Measurements from ENCODE around the gene INHBB.
"Not testable (repeated sequence)": the region's sequence is repeated elsewhere in the genome, so short reads cannot be mapped to it uniquely, and the experiment has no call there.

INHBB gene

DNA sequence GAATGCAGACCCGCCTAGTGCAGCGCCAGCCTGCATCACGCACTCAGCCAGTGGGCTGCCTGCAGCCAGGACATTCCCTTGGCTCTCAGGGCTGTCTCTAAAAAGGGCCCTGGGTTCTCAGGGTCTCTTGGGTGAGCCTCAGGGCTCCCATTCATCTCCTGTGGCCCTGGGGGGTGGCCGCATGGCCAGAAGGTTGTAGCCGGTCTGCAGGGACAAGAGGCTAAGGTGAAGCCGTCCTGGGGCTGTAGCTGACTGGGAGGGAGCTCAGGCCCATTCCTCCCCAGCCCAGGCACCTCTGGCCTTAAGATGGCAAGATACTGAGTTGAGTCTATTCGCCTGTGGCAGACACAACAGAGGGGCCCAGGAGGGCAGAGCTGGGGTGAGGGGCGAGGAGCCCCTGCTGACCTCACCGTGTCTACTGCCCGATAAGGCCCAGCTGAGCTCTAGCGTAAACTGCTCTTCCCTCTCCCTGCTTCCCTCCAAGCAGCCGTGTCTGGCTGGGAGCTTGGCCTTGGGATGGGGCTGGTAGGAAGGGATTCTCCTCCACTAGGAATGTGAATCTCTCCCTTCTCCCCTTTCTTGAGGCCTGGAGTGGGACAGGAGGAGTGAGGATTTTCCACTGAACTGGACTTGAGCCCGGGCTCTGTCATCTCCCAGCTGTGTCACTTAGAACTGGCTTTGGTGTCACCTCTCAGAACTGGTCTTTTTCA is 37.9 kb downstream of the INHBB start:
- no peak for DNase-seq

DNA sequence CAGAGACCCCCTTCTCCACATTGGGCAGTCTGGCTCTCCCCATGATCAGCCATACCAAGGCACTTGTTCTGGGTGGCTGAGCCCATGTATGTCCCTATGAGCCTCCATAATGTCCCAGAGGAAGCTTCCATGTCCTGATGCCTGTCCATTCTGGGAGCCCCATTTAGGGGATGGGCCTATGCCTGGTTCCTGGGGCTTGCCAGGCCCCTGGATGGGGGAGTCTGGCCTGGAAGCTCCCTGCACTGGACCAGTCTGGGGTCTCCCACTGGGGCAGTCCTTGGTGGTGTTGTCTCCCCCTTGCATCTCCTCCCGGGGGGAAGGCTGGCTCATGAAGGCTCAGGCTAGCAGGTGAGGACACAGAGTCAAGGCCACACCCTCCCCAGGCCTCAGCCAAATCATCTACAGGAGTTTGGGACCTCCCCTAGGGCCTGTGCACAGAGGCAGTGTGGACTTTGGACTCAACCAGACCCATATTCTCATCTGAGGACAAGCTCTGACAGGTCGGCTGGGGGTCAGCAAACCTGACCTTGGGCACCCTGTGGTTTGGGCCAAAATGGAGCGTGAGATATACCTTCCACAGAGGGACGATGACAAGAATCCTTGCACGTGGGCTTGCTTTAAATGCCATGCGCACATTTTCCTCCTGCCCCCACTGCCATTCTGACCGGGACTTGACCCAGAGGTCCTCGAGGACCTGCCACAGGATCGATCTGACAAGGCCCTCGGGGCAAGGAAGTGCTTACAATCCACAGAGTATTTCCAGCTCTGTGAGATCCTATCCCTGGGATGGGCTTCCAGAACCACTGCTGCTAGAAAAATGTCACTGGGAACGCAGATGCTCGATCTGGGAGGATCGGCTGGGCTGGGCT is 38.8 kb downstream of the INHBB start:
- no peak for DNase-seq

DNA sequence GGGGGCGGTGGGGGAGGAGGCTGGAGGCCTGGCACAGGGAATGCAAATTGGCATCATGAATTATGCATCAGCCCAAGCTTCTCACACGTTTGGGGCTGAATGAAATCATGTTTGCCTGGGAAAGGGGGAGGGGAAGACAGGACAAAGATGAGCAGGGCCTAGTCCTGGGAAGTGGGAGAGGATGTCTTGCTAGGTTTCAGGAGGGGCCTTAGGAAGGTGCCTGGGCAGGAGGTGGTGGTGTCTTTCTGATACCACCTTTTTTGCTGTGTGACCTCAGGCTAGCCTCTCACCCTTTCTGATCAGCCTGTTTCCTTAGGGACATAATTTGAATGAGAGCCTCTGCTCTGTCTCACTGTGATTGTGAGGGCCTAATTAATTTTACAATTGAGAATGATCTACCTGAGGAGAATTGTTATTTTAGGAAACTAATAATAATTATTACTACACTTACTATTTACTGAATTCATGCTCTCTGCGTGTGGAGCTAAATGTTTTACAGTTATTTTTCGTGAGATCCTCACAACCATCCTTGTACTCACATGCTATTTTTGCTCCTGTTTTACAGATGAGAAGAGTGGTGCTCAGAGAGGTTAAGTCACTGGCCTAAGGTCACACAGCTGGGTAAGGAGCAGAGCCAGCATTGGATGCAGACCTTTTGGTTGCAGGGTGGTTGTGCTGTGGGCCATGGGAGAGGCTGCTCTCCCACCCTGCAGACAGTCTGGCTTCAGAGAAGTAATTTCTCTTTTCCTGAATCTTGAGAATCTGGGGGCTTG is 39.6 kb downstream of the INHBB start:
- no peak for DNase-seq

GRCh38 chr2:120388222-120389035 is 42.5 kb downstream of the INHBB start:
- DNase-seq: no peak

DNA sequence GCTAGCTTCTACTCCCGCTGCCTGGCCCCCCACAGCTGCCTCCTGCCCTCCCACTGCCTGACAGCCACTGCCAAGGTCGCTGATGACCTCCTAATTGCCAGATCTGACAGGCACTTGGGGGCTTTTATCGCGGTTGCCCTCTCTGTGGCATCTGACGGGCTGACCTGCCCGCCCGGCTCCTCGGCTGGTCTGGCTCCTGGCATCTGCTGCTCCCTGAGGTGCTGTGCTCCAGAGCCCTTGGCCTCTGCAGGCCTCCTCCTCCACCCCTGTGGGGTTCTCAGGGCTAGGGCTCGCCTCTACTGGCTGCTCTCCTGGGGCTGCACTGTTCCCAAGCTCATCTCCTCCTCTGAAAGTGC is 43.1 kb downstream of the INHBB start:
- no peak for DNase-seq

DNA sequence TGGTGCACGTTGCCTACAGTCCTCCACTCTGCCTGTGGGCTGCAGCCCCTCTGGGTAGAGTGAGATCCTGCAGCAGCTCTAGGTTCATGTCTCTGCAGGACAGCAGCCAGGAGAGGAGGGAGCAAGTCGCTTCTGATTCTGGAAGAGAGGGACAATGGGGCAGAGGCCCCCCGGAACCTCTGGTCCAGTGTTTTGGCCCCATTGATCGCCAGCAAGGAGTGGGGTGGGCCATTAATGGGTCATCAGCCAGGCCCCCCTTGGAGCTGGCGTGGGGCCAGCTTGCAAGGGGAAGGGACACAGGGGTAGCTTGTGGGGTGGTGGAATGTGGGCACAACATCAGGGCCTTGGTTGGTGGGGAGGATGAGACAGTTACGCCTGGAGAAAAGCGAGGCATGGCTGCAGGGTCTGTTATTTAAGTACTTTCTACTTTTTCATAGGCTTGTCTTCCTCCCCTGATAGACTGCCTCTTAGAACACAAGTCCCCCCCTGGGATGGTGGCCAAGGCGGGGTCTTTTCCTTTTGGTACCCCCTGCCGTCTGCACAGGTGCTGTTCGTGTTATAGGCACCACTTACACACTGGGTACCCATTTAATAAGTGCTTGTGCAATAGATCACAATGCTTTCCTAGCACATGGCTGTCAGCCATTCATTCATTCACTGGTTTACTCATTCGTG is 44.6 kb downstream of the INHBB start:
- DNase-seq: no peak

GRCh38 chr2:120391382-120391781 is 45.4 kb downstream of the INHBB start:
- DNase-seq: not testable (repeated sequence)

DNA sequence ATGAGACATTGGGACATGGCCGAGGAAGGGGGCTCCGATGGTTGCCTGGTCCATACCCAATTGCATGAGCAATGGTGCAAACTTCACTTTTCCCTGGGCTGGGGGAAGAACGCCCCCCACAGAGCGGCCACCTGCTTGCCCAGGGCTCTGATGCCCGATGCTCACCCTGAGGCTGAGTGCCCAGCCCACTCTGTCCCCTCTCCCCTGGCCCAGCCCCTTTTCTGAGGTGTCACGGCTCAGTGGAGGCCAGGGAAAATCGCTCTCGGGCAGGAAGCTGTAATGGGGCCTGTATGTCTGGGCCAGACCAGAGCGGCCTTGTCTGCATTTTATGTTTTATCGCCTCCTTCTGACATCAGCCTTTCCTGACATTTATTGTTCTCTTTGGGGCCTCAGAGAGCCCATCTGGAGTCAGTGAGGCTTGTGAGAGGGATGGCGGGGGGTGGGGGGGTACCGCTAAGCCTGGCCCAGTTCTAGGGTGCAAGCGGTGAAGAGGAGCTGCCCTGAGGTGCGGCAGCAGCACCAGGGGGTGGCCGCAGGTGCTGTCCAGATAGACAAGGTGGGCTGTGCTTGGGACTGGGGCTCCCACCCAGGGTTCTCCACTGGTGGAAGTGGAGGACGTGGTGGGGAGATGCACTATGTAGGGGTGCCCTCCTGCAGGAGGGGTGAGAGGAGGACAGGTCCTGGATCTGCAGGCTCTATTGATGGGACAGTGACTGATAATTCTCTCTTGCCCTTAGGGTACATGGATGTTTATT is 46.2 kb downstream of the INHBB start:
- no peak for DNase-seq

DNA sequence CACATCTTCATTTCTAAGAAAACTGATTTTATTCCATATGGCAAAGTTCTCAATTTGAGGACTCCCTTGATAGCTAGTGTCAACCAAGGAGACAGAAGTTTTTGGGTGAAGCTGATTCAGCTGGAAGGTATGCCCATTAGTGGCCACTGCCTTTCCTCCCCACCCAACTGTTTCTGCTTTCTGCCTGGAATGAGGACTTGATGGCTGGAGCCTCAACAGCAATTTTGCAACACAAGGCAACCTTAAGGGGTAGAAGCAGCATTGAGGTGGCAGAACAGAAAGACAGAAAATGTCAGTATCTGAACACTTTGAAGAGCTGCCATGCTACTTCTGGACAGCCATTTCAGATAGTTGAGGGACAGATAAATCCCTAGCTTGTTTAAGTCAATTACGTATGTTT is 47.0 kb downstream of the INHBB start:
- DNase-seq: no peak

DNA sequence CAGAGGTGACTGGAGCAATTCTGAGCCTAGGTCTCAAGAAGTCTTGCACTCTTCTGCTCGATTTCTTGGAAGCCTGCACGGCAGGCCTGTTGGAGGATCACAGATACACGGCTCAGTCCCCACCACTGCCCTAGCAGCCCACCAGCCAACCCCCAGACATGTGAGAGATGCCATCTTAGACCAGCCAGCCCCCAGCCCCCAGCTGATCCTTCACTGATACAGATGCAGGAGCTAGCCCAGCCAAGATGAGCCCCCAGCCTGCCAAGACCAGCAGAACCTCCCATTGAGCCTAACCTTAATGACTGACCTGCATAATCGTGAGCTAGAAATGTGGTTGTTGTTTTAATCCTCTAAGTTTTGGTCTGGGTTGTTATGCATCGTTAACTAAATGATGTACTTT is 47.5 kb downstream of the INHBB start:
- DNase-seq: no peak

- DNase-seq: no peak
Measured at GRCh38 chr2:120394764-120395163, 48.8 kb downstream of the INHBB start.

- no peak for DNase-seq
Measured at GRCh38 chr2:120395221-120396012, 49.5 kb downstream of the INHBB start.

GRCh38 chr2:120396013-120396860 is 50.3 kb downstream of the INHBB start:
- DNase-seq: no peak

DNA sequence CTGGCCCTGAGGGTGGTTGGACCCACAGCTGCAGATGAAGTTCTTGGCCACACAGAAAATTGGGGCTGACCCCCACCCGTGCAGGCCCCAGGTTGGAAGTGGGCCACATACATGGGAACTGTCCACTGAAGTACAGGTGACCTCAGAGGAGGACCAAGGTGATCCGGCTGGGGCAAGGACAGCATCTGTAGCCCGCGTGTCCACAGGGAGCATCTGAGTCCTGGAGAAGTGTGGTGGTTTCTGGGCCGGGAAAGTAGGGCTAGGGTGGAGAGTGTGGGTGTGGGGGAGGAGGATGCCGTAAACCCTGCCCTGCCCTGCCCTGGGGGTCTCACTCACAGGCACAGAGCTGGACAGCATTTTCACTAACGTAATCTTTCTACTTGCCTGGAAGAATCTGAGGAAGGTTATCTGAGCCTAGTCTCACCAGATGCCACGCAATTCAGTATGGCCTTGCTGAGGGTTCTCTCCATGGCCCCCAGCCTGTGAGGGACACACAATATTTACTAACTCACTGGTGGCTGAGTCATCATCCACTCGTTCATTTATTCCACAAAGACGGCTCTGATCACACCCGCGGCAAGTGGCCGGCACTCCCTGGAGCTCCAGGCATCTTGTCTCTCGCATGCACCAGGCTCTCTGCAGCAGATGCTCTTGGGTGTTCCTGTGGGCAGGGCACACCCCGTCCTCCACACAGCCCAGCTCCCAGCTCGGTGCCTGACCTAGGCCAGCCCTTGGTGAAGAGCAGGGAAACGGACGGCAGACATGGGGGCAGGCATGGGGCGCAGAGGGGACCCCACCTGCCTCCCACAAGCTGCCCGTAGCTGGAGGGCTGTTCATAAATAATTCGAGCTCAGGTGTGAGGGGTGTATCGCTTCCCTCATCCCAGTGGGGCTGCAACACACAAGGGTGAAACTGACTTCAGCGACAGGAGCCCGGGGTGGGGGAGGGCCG is 51.2 kb downstream of the INHBB start:
- no peak for DNase-seq

DNA sequence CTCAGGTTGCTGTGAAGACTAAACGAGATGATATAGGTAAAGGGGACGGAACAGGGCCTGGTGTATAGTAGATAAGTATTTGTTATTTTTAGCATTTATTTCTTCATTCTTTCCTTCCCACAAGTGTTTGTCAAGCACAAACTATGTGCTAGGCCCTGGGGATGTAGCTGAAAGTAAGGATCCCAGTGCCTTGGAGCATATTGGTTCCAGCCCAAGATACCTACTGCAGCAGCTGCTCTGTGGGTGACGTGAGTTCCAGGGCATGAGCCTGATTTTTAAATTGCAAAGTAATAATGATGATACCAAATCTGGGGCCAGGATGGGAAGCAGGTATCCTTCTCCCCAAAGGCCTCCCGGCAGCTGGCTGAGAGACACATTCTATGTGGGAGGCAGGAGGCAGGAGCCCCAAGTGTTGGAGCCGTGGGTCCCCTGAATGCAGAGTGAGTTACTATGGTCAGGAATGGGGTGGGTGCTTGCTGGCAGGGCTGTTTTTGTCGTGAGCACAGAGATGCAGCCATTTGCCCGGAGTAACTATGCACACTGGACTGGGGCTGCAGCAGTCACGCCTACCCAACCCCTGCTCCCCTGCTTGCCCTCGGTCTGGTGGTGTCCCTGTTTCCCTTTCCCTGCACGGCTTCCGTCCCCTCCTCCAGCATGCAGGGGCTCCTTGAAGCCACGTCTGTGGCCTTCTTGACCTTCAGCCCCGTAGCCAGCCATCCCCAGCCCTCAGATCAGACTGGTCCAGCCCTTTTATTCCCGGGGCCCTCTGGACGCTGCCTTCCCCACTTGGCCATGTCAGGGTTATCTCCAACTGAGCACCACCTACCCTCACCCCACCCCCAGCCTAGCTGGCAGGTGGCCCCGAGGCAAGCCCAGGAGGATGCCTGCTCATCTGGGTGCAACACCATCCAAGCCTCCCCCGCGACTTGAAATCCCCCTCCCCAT is 52.4 kb downstream of the INHBB start:
- no peak for DNase-seq

DNA sequence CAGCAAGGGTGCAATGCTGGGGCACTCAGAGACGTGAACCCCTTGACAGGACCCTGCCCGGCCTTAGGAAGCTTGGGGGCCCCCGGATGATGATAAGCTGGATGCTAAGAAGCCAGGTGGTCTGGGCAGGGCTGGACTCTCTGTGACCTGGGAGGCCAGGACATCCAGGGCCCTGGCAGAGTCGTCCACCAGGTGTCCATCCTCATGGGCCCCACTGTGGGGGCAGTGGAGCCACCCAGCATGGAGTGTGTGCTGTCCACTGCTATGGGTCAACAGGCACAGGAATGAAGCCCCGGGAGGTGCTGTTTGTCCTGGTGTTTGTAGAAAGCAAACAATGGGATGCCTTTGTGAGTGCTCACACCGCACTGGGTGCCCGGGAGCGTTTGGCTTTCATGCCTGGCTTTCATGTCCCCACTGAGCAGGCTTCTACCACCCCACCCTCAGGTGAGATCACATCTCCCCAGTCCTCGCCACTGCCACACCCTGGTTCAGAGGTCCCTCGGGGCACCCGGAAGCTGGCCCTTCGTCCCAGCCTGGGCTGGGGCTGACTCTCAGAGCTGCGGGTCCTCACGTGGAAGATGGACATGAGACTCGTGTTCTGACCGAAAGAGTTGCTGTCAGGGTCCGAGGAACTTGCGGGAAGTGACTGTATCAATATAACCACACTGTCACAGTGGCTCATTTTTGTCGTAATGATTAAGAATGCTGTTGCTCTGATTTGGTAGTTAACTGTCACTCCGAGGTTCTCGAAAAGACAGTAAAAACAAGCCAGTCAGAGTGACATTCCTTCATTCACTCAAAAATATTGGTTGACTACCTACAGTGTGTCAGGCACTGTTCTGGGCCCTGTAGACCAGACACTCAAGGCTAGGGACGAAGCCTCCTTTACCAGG is 53.3 kb downstream of the INHBB start:
- DNase-seq: no peak
